ENCODE measurements around the gene PRPF4.

The PRPF4 gene

GRCh38 chr9:113250807-113251206 is 24.7 kb upstream of the PRPF4 start:
- Histone ChIP-seq H3K4me2 (ENCODE audit: low read depth, low read length, poor library complexity, severe bottlenecking) (no peak overlapping the region), H2AFZ (ENCODE audit: low read length) (no peak overlapping the region), H3K27me3 (ENCODE audit: insufficient read depth, low read length, poor library complexity, severe bottlenecking) (no peaks in the 10 kb centered on the region), H3K4me3 (ENCODE audit: low read length, poor library complexity, severe bottlenecking) (no peak overlapping the region), H3K9me3 (ENCODE audit: insufficient read depth, low read depth, low read length) (no peaks in the 10 kb centered on the region; the same call in 1 of the 2 replicates), H3K36me3 (ENCODE audit: insufficient read depth, low read length) (no peaks in the 10 kb centered on the region), H3F3A (ENCODE audit: low read depth) (no peaks in the 10 kb centered on the region), H3K9ac (ENCODE audit: low read depth, low read length, poor library complexity, severe bottlenecking) (no peak overlapping the region), H3K9me2 (replicated peaks; ENCODE audit: low read depth, low read length) (no peaks in the 10 kb centered on the region), H4K20me1 (ENCODE audit: insufficient read depth, low read length, poor library complexity, severe bottlenecking) (no peaks in the 10 kb centered on the region), H3K4me1 (ENCODE audit: insufficient read depth, low read length, poor library complexity, severe bottlenecking) (no peaks in the 10 kb centered on the region), H3K79me2 (ENCODE audit: insufficient read depth, low read length) (no peaks in the 10 kb centered on the region)
- TF ChIP-seq CTCF (conservative IDR thresholded peaks at IDR 0.05; ENCODE audit: low read length) = no peak
- TF ChIP-seq EZH2phosphoT487 (IDR thresholded peaks at IDR 0.05; ENCODE audit: borderline replicate concordance) = no peak

- no peaks in the 10 kb centered on the region for H3K27me3 ChIP-seq (ENCODE audit: insufficient read depth, low read length, poor library complexity, severe bottlenecking)
- H3F3A ChIP-seq (ENCODE audit: low read depth) = no peaks in the 10 kb centered on the region
- H3K9me2 ChIP-seq (replicated peaks; ENCODE audit: low read depth, low read length) = no peaks in the 10 kb centered on the region
- no peaks in the 10 kb centered on the region; the same call in 1 of the 2 replicates for H3K9me3 ChIP-seq (ENCODE audit: insufficient read depth, low read depth, low read length)
- H2AFZ ChIP-seq (ENCODE audit: low read length) = no peak overlapping the region
- peaks cover 25% of the 10 kb centered on the region; the same call in 1 of the 2 replicates for H3K36me3 ChIP-seq (ENCODE audit: insufficient read depth, low read length)
- no peaks in the 10 kb centered on the region for H3K4me1 ChIP-seq (ENCODE audit: insufficient read depth, low read length, poor library complexity, severe bottlenecking)
- no peak overlapping the region for H3K4me2 ChIP-seq (ENCODE audit: low read depth, low read length, poor library complexity, severe bottlenecking)
- no peaks in the 10 kb centered on the region for H4K20me1 ChIP-seq (ENCODE audit: insufficient read depth, low read length, poor library complexity, severe bottlenecking)
- no peaks in the 10 kb centered on the region for H3K79me2 ChIP-seq (ENCODE audit: insufficient read depth, low read length)
- TF ChIP-seq EZH2phosphoT487 (IDR thresholded peaks at IDR 0.05; ENCODE audit: borderline replicate concordance) (no peak), CTCF (conservative IDR thresholded peaks at IDR 0.05; ENCODE audit: low read length) (no peak)
- no peak overlapping the region for H3K4me3 ChIP-seq (ENCODE audit: low read length, poor library complexity, severe bottlenecking)
- H3K9ac ChIP-seq (ENCODE audit: low read depth, low read length, poor library complexity, severe bottlenecking) = no peak overlapping the region
Measured at GRCh38 chr9:113254991-113255390, 20.5 kb upstream of the PRPF4 start.

GRCh38 chr9:113255438-113255837 is 20.0 kb upstream of the PRPF4 start:
- no peak overlapping the region for H3K4me2 ChIP-seq (ENCODE audit: low read depth, low read length, poor library complexity, severe bottlenecking)
- no peaks in the 10 kb centered on the region for H3K9me2 ChIP-seq (replicated peaks; ENCODE audit: low read depth, low read length)
- H3K9ac ChIP-seq (ENCODE audit: low read depth, low read length, poor library complexity, severe bottlenecking) = no peak overlapping the region
- TF ChIP-seq EZH2phosphoT487 (IDR thresholded peaks at IDR 0.05; ENCODE audit: borderline replicate concordance) (no peak), CTCF (conservative IDR thresholded peaks at IDR 0.05; ENCODE audit: low read length) (no peak)
- H4K20me1 ChIP-seq (ENCODE audit: insufficient read depth, low read length, poor library complexity, severe bottlenecking) = no peaks in the 10 kb centered on the region
- no peaks in the 10 kb centered on the region for H3K27me3 ChIP-seq (ENCODE audit: insufficient read depth, low read length, poor library complexity, severe bottlenecking)
- no peak overlapping the region for H2AFZ ChIP-seq (ENCODE audit: low read length)
- H3K36me3 ChIP-seq (ENCODE audit: insufficient read depth, low read length) = peaks cover 29% of the 10 kb centered on the region; the same call in 1 of the 2 replicates
- no peaks in the 10 kb centered on the region for H3K79me2 ChIP-seq (ENCODE audit: insufficient read depth, low read length)
- H3K9me3 ChIP-seq (ENCODE audit: insufficient read depth, low read depth, low read length) = no peaks in the 10 kb centered on the region; the same call in 1 of the 2 replicates
- H3K4me1 ChIP-seq (ENCODE audit: insufficient read depth, low read length, poor library complexity, severe bottlenecking) = no peaks in the 10 kb centered on the region
- no peak overlapping the region for H3K4me3 ChIP-seq (ENCODE audit: low read length, poor library complexity, severe bottlenecking)
- H3F3A ChIP-seq (ENCODE audit: low read depth) = no peaks in the 10 kb centered on the region
